GM18951 (cell line): ENCODE data around the gene GALNT15.

Experiments
- POLR2A ChIP-seq: IDR thresholded peaks from 4 replicates; pipeline ENCODE4 v1.6.1; 2011; ENCODE audit warnings: mild to moderate bottlenecking; ENCODE audit not compliant: insufficient read length, insufficient read depth; ENCODE audit errors: extremely low read depth
- in situ Hi-C: fragments of 300-500 bp; cut with MboI; formaldehyde crosslinking; loops from one replicate; pipeline ENCODE4 v1.12.0; 2022; ENCODE audit warnings: low sequenced_read_pairs, mixed read lengths, inconsistent platforms; ENCODE audit not compliant: unreplicated experiment

Gene GALNT15

GRCh38 chr3:16143861-16144447, 30.5 kb upstream of the GALNT15 start:
- no peak for TF ChIP-seq POLR2A
- in situ Hi-C loops = no loop called here

DNA sequence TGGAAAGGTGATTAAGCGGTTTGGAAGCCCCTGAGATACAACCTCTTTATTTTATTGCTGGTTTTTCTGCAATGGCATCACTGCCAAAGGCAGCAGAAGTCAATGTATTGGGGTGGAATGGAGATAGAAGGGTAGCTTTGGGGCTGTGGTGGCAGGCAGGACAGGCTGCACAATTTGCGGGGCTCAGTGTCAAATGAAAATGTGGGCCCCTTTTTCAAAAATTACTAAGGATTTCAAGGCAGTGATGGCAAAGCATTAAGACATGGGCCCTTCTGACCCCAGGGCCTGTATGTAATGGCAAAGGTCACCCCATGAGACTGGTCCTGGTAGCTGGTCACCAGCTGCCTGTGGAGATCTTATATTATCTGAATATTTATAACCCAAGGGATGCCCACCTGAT, 29.3 kb upstream of the GALNT15 start:
- in situ Hi-C loops = no loop called here
- TF ChIP-seq POLR2A = no peak

GRCh38 chr3:16146015-16146730, 28.3 kb upstream of the GALNT15 start:
- no peak for TF ChIP-seq POLR2A
- in situ Hi-C loops = no loop called here

DNA sequence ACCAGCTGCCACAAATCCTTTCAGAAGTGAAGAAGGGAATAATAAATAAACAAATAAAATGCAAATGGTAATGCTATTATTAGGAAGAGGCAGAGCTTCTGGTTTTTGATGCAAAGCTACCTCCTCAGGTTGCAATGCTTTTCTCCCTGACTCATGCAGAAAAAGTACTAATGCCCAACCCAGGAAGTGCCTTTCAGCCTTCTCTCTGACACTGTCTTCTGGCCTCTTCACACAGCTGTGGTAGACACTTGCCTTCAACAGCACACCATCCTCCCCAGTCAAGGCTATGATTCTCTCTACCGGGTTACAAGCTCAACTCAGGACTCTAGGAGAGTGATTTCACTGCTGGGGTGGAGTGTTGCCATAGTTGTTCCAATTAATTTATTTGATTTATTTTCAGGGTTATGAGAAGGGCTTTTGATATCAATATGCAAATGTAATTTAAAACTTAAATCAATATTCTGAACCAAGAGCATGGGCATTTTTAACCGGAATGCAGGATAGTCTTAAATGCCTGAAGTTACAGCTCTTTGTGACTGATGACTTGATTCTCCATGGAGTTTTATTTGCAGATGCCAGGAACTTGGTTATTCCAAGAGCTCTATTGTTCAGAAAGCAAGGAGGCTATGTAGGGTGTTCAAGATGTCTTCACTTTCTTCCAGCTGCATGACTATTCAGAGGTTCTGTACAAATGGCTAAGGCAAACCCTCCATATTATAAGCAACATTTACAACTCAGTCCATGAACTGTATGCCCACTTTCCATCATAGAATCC, 27.1 kb upstream of the GALNT15 start:
- no peak for TF ChIP-seq POLR2A
- in situ Hi-C loops = no loop called here

DNA sequence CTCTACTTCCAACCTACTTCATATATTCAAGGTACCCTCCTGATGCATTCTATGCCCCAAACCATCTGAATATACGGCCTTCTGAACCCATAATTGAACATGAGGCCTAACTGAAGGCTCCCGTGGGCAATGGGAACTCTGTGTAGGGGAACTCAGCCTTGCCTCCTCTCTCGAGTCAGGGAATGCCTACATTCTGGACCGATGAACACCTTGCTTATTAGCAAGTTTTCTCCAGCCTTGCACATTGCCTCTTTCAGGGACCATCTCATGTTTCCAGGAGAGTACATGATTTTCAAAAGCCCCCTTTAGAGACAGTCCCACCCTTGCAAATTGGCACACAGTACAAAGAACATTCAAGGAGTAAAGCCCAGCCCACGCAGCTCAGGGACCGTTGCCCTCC, 26.3 kb upstream of the GALNT15 start:
- TF ChIP-seq POLR2A = no peak
- in situ Hi-C loops = no loop called here

GRCh38 chr3:16148783-16149182, 25.7 kb upstream of the GALNT15 start:
- in situ Hi-C loops = no loop called here
- no peak for TF ChIP-seq POLR2A

DNA sequence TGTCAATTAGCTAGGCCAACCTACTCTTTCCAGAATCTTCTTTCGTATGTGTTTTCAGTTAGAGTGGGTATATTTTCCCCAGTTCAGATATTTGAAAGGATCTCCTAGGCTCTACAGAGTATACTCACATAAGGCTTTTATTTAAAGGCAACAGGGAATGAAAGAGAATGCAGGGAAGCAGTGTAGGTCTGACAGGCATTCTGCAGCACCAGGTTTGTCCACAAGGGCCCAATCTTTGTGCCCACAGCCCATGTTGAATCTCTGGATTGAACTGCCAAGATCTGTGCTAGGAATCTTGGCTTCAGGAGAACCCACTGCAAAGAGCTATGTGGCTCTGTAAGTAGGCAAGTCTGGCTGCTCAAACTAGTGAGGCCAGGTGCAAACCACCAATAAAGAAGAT, 24.2 kb upstream of the GALNT15 start:
- in situ Hi-C loops = no loop called here
- no peak for TF ChIP-seq POLR2A

GRCh38 chr3:16151109-16151508, 23.4 kb upstream of the GALNT15 start:
- no peak for TF ChIP-seq POLR2A
- in situ Hi-C loops = no loop called here

DNA sequence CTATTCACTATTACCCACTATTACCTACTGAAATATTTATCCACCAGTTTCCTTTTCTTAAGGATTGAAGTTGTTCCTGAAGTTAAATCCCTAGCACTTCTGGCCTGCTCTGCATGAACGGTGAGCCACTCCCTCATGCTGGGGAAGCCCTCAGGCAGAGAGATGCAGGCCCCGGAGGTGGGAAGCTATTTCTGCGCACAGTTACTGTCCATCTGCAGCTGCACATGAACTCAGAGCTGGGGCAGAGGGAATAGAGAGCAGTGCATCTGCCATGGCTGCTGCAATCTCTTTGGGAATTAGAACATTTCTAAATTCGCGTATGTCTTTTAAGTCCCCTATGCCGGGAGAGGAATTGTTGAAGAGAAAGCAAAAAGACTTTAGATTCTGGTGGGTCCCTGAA, 6.3 kb upstream of the GALNT15 start:
- in situ Hi-C loops = no loop called here
- TF ChIP-seq POLR2A = no peak

DNA sequence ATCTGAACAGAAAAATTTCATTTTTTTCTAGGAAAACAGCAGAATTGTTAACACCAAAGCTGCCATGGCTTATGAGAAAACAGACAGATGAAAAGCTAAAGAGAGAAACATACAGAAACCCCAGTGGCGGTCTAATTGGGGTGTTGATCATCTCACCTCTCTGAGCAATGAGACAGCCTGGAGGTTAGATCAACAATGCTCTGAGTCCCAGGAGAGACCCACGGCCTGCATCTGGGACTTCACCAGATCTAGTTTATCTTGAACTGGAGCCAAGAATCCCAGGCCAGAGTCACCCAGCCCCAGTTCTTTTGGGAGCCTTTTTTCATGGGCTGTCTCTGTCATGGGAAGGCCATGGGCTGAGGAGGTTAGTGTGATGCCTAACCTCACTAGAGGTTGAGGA, 3.5 kb upstream of the GALNT15 start:
- TF ChIP-seq POLR2A = no peak
- in situ Hi-C loops = no loop called here

- in situ Hi-C loops = no loop called here
- TF ChIP-seq POLR2A = no peak
Measured at GRCh38 chr3:16171825-16172224, 2.7 kb upstream of the GALNT15 start.

GRCh38 chr3:16173283-16174025, 1.0 kb upstream of the GALNT15 start:
- in situ Hi-C loops = no loop called here
- no peak for TF ChIP-seq POLR2A

- no peak for TF ChIP-seq POLR2A
- in situ Hi-C loops = no loop called here
Measured at GRCh38 chr3:16174026-16174355, 489 bp upstream of the GALNT15 start.
